NCI-H2171 treated with DMSO at 0.1 percent for 48 hours (cell line): ENCODE data around the gene ILF3.

Experiments used
- DNase-seq: peaks from one replicate; lab custom pipeline; 2025; lab: John Stamatoyannopoulos, UW

ILF3 gene

DNA sequence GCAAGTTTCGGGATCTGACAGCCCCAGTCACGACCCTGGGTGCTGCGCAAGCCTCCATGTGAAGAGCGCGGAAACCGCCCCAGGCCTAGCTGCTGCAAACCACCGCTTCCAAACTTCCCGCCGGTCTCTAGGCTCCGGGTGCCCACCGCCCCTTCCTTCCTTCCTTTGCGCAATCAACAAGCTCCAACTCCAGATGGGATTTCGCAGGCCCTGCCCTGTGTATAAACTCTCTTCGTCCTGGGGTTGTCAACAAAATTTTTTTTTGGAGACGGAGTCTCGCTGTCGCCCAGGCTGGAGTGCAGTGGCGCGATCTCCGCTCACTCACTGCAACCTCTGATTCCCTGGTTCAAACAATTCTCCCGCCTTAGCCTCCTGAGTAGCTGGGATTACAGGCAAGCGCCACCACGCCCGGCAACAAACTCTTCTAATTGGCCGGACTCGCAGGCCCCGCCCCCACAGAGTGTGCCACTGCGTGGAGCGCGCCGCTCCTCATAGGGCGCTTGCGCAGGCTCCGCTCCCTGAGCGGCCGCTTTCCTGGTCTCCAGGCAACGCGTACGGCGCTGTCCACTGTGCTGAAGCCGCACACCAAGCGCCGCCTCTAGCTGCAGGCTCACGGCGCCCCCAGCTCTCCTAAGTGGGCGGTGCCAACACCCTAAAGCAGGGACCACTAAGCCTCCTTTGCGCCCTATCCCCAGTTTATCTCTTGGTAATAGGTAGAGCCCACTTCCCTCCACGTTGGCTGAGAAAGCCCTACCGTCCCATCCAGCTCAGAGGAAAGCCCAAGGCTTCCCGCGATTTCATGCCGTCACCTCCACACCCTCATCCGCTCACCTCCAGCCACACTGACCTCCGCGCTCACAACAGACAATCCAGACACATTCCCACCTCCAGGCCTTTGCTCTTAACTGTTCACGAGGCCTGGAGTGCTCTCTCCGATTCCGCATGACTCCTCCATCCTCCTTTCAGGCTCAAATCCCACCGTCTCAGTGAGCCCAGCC is 41.6 kb downstream of the ILF3 start:
- DNase-seq, result peak; percentile 93

DNA sequence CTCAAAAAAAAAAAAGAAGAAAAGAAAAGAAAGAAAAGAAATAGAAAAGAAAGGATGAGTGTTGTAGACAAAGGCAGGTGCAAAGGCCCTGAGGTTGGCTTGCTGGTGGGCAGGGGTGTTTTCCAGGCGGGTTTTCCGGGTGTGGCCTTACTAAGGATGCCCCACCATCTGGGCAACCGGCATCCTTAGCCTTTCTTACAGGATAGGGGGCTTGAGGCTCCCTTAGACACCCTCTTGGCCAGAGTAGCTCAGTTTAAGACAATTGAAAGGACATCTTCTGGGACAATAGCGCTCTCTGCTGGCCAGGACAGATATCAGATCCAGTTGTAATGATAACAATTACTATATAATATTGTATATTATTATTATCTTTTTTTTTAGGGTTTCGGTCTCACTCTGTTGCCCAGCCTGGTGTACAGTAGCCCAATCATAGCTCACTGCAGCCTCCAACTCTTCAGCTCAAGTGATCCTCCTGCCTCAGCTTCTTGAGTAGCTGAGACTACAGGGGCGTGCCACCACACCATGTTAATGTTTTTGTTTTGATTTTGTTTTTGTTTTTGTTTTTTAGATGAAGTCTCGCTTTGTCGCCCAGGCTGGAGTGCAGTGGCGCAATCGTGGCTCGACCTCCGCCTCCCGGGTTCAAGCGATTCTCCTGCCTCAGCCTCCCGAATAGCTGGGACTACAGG is 45.6 kb downstream of the ILF3 start:
- peak; percentile 68 for DNase-seq

DNA sequence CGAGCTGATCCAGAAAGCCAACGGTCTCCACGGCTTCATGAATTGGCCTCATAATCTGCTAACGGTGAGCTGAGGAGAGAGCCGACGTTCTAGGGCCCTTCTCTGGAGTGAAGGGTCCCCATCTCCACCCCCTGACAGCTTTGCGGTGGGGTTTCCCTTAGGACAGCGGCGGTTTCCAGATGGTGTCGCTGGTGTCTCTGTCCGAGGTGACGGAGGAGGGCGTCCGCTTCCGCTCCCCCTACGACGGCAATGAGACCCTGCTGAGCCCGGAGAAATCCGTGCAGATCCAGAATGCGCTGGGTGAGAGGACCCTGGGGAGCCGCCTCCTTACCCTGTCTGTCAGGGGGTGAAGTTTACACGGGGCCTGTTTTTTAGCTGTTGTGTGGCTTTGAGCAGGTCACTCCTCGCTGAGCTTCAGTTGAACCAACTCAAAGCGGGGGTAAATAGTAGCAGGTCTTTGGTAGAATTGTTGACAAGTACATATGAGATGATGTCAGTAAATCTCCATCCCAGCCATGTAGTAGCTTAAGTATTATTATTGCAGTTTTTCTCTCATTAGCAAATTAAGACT is 47.9 kb downstream of the ILF3 start:
- DNase-seq, result peak; percentile 54

DNA sequence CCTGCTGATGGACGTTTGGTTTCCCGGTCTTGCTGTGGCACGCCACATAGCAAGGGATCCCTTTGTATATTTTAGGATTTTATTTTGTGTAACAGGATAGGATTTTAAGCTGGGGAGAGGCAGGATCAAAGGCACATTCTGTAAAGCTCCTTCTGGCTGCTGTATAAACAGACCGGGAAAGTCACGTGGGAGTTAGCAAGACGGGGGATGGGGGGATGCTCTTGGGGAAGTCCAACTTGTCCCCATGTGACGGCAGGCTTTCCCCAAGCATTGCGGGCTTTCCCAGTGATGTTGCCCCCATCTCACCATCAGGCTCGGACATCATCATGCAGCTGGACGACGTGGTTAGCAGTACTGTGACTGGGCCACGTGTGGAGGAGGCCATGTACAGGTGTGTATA is 52.8 kb downstream of the ILF3 start:
- no peak for DNase-seq

DNA sequence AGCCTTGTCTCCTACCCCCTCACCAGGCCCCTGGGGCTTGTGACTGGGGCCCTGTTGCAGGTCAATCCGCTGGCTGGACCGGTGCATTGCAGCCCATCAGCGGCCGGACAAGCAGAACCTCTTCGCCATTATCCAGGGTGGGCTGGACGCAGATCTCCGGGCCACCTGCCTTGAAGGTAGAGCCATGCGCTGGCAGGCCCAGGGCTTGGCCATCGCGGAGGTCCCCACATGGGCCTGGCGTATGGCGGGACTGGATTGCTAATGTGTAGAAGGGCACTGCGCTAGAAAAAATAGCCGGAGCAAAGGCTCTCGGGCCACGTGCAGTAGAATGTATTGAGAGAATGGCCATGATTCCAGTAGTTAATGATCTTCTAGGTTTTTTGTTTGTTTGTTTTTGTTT is 53.3 kb downstream of the ILF3 start:
- DNase-seq, result no peak

DNA sequence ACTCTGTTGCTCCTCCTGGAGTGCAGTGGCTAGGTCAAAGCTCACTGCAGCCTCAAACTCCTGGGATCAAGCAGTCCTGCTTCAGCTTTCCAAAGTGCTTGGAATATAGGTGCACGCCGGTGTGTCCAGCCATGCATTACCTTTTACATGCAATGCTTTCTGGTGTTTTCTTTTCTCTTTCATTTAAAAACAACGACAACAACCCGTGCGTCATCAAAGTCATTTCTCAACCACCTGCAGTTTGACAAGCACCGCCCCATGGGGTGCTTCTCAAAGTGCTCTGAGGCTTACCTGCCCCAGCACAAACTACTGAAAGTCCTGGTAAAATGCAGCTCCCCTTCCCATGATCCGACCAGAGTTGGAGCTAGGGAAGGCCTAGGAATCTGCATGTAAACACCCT is 54.1 kb downstream of the ILF3 start:
- no peak for DNase-seq

DNA sequence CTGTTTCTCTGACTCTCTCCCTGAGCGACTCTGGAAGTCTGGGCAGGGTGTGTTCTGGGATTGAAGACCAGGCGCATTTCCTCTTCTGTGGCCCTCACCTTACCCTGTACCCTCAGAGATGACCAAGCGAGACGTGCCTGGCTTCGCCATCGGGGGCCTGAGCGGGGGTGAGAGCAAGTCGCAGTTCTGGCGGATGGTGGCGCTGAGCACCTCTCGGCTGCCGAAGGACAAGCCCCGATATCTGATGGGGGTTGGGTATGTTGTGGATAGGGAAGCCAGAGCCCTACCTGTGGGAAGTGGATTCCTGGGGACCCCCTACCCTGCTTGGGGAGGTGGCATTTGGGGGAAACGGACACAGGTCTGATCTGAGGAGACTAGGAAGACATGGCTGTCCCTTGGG is 57.9 kb downstream of the ILF3 start:
- DNase-seq, result no peak

DNA sequence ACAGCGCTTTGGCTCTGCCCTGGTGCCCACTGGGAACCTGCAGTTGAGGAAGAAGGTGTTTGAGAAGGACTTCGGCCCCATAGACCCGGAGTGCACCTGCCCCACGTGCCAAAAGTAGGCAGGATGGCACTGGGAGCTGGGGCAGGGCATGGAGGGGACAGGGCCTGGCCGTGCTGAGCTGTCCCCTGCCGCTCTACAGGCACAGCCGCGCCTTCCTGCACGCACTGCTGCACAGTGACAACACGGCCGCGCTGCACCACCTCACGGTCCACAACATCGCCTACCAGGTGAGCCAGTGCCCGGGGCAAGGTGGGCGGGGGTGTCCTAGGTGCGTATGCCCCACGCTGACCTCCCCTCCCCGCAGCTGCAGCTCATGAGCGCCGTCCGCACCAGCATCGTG is 58.6 kb downstream of the ILF3 start:
- DNase-seq, result no peak

DNA sequence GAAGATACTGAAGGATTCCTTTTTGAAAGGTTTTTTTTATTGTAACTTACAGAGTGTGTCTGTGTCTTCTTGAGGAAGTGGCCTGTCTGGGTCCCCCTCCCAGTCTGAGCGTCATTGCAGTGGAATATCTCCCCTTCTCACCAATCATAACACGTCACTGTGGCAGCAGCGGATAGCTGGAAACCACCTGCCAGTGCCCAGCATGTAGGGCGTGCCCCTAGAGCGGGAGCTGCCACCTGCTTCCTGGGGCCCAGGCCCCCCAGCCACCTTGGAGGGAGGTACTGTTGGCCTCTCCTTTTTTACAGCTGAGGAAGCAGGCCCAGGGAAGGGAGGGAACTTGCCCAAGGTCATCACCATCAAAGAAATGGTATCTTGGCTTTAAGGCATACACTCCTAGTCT is 59.2 kb downstream of the ILF3 start:
- peak; percentile 66 for DNase-seq

DNA sequence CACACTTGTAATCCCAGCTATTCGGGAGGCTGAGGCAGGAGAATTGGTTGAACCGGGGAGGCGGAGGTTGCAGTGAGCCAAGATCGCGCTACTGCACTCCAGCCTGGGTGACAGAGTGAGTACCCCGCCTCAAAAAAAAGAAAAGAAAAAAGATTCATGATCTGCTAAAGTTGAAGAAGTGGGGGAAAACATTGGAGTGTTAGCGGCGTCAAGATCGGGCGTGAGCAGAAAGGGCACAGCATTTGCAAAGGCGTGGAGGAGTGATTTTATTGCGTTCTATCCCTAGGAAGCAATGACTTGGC is 62.9 kb downstream of the ILF3 start:
- DNase-seq, result no peak

DNA sequence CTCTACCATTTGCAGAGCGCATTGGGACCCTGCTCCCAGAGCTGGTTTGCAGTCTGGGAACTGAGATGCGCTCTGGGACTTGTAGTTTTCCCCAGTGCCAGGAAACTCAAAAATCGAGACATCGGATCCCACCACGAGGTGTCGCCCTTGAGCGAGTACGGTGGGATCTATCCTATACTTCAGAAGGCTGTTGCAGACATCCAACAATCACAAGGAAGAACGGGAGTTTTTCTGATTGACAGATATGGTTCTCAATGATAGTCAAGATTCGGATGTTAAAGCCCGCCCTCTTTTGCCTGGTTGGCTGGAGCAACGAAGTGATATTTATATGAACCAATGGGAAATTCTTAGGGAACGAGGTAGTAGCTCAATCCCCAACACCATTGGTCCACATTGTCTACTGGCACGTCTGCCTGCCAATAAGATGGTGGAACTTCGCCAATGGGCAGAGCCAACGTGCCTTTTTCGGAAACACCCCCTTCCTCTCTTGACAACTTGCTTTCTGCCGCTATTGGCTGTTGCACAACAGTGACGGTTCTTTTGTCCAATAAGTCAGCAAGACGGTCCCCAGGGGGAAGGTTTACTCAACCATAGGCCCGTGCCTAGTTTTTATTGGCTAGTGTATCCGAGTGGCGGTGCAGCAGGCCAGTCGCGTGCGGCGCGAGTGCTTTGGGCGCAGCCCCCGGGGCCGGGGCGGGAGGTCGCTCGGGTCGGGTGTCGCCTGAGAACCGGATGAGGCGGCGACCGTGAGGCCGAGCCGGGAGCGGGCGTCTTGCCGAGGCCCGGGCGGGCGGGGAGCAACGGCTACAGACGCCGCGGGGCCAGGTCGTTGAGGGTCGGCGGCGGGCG is 63.4 kb downstream of the ILF3 start, which contains the start of gene DNM2:
TSS of gene DNM2 (plus strand) at position 724 of the 849 bp plus-strand sequence. CDS start 164 bp downstream, outside the sequence.
- peak; percentile 100 for DNase-seq

DNA sequence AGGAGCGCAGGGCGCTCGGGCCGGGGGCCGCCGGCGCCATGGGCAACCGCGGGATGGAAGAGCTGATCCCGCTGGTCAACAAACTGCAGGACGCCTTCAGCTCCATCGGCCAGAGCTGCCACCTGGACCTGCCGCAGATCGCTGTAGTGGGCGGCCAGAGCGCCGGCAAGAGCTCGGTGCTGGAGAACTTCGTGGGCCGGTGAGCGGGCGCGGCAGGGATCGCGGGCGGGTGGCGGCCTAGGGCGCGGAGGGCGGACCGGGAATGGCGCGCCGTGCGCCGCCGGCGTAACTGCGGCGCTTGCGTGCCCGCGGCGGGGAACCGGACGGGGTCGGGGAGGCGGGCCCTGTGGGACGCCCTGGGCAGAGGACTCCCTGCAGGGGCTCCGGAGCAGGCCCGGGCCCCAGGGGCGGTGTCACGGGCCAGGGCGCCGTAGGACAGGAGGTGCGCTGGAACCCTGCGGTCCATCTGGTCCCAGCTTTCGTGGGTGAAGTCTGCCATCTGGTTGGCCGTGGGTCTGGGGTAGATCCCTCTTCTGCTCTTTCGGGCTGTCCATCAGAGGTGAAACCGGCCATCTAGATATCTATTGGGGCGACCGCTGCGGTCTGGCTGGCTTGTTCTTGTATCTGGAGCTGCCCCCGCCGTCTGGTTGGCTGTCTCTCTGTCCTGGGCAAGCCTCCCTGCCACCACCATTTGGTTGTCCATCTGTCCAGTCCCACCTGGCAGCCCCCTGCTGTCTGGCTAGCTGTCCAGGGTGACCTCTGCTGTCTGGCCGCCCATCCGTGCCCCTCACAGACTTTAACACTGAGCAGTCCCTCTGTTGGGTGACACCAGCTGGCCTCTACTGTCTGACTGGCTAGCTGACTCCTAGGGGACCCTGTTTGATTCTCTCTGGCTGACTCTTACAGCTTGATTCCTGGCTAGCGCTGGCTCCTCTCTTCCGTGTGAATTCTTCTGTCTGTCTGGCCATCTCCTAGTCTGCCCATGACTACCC is 64.4 kb downstream of the ILF3 start:
- DNase-seq, result peak; percentile 22

DNA sequence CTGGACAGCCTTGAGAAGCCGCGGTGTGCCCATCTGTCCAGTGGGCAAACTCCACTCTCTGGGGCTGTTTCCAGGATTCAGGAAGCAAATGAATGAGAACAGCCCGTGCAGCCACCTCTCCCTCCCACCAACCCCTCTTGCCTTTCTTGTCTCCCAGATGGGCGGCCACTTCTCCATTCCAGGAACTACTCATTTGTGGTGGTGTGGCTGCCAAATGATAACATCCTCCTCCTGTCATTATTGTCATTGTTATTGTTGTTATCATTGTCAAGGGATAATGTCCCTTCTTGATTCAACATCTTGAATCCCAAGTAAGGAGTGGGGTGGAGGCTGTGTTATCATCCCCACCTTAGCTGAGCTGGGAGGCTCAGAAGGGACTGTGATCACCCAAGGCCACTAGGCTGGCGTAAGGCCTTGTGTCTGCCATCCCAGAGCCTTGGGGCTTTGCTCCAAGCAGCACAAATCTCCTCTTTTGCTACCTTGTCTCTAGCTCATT is 65.4 kb downstream of the ILF3 start:
- DNase-seq, result no peak

DNA sequence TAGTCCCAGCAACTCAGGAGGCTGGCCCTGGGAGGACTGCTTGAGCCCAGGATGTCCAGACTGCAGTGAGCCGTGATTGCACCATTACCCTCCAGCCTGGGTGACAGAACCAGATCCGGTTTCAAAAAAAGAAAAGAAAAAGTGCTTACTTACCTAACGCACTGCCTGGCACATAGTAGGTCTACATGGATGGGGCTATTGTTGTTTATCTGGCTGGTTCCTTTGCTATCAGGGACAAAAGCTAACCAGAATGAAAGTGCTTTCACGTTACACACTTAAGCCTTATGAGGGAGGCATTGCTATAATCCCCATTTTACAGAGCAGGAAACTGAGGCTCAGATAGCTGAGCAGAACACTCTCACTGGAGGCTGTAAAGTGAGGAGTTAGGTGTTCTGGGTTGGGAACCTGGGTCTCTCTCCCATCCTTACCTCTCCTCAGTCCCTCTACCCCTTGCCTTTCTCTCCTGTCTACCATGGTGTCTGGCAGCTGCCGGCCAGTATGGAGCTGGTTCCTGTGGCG is 66.5 kb downstream of the ILF3 start:
- no peak for DNase-seq

DNA sequence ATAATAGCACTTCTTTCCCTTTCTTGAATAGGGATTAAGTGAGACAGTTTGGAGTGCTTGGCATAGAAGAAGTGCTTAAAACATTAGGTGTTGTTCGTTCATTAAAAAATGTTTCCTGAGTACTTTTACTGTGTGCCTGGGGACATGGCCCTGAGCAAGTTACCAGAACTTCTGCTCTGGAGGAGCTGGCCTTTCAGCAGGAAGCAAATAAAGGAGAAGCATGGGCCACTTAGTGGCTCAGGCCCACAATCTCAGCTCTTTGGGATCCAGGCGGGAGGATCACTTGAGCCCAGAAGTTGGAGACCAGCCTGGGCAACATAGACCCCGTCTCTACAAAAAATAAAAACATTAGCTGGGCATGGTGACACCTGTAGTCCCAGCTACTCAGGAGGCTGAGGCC is 69.4 kb downstream of the ILF3 start:
- no peak for DNase-seq

DNA sequence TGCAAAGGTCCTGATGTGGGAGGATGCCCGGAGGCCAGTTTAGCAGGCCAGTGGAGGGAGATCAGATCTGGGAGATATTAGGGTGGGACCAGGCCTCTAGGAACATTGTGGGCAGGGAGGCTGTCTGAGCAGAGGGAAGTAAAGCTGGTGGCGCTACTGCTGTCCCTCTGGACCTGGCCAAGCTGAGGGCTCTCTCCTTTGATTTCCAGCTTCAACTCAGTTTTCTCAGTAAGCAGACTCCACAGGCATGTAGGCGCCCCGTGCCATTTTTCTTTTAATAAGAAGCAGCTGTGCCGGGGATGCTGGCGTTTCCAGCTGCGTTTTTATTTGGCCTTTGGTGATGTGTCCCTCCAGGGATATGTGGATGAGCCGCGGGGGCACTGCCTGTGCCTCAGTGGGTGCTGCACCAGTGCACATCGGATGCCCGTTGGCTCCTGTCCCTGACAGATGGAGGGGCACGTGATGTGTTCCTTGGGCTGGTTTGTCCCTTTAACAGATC is 70.5 kb downstream of the ILF3 start:
- DNase-seq, result no peak

DNA sequence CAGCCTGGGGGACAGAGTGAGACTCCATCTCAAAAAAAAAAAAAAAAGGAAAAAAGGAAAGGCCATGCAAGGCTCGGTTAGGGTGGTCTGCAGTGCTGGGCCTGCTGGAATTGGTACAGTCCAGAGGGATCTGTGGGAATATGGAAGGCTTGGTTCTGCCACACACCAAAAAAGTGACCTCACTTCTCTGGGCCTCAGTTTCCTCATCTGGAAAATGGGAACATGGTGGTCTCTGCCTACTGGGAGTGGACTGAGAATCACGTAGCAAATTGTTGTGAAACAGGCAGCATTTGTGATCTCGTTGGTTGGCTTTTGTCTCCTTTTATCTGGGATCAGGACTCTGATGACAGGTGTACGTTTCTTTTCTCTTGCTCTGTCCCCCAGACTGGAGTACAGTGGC is 71.3 kb downstream of the ILF3 start:
- no peak for DNase-seq

DNA sequence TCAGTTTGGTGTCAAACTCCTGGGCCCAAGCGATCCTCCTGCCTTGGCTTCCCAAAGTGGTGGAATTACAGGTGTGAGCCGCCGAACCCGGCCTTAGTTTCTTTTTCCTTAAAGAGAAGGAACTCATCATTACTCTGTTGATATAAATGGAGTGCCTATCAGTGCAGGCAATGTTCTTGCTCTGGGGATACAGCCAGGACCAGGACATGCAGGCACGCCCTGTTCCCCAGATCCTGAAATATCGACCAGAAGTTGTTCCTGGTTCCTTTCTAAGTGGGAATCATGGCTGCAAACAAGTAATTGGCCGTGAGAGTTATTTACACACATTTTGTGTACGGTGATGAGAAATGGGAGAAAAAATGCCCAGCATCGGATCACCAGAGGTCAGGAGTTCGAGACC is 72.1 kb downstream of the ILF3 start:
- DNase-seq, result no peak

DNA sequence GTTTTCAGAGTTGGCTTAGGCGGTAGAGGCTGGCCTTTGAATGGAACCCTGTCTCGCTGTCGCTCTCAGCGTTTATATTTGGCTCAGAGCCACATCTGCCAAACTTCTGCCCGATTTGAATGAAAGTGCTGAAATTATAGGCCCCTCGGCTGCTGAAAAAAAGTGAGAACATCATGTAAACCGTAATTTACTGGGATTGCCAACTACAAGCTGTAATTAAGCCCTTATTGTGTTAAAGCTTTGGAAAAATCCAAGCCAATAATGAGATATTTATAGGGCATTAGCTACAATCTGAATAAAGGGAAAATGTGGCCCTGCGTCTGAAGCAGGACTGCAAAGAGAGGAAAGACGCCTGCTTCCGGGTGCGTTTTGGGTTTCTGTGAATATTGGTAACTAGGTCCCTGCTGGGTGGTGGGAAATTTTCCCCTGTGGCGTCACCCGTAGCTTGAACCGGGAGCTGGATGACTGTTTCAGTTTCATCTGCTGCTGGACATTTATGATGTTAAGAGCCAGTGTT is 73.6 kb downstream of the ILF3 start:
- no peak for DNase-seq

DNA sequence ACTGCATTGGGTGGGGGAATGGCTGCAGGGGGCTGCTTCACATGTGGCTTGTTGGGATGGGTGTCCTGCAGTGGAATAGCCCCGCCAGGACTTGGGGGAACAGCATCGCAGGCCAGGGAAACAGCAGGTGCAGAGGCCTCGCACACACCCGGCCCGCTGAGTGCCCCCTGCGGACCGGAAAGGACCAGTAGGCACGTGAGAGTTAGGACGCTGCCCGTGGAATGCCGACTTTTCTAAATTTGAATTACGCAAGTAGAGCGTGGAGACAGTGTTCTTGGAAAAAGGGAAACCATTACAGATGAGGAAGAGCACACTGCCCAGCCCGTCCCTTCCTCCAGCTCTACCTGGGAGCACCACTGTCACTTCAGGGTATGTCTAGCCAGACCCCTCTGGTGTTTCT is 75.3 kb downstream of the ILF3 start:
- DNase-seq, result no peak
